GM19395 (cell line): ENCODE data around the gene SLC2A5.

ENCODE experiments used
- ATAC-seq: cut with Tn5 transposase; IDR thresholded peaks from one replicate; pipeline ENCODE4 v1.9.1; 2021; ENCODE audit warnings: mild to moderate bottlenecking, moderate library complexity; ENCODE audit not compliant: unreplicated experiment

Gene SLC2A5

DNA sequence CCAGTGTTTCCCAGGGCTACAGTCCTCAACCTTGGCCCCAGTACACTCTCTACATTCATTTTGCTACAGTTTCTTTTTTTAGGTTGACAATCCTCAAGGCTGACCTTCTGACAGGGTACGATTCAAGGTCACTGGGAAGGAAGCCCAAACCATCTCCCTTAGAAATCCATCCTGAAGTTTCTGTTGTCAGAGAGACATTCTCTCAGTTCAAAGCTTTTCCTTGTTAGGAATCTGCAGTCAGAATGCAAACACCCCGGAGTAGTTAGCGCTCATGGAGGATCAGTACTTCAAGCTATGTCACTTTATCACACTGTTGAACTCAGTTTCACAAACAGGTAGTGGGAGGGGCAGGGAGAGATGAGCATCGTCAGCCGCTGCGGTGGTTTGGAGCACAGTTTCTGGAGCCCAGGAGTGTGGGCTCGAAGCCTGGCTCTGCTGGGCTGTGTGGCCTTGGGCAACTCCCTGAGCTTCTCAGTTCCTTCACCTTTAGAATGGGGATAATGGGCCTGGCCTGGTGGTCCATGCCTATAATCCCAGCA, 4.2 kb downstream of the SLC2A5 start:
- no peak for ATAC-seq

DNA sequence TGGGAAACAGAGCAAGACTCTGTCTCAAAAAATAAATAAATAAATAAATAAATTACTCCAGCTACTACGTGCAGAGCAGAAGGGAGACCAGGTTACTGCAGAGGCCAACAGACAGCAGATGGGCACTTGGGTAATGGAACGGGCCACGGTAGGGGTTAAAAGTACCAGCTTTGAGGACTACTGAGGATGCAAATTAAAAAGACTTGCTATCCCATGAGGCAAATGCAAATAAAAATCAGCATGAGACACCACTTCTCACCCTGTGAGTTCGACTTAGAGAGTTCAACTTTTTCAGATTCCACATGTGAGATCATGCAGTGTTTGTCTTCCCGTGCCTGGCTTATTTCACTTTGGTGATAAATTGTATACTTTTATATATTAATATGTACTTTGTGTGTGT, 6.6 kb downstream of the SLC2A5 start:
- no peak for ATAC-seq

DNA sequence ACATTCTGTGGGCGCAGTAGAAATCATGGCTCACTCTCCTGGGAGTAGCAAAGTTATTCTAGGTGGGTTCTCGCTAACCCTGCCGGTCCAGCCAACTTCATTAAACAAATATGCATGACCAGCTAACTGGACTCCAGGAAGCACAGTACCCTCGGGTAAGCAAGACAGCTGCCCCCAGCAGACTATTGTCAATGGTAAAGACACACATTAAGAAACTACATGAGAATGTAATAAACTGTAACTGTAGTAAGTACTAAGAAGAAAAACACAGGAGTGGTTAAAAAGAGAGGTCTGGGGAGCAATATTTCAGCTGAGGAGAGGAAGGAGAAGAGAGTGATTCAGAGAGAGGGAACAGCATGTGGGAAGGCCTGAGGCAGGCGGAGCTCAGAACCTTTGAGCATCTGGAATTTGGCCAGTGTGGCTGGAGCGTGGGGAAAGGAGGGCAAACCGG, 7.4 kb downstream of the SLC2A5 start:
- no peak for ATAC-seq

DNA sequence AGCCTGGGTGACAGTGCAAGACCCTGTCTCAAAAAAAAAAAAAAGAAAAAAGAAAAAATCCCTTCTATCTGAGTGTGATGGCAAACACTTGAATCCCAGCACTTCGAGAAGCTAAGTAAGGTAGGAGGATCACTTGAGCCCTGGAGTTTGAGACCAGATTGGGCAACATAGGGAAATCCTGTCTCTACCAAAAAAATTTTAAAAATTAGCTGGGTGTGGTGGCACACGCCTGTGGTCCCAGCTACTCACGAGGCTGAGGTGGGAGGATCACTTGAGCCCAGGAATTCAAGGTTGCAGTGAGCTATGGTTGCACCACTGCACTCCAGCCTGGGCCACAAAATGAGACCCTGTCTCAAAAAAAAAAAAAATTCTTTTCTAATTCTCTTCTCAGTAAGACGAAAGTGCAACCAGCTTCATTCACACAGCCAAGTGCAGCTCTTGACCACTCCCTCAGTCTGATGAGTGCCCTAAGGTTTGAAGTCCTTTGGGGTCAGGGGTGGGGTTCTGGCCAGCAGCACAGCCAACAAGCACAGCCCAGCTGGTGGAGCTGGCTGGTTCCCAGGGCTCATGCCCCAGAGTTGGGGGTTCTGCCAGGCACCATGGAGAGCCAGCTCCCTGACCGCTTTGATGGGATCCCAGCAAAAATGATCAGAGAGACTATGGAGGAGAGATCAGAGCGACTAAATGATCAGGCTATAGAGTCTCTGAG, 8.0 kb downstream of the SLC2A5 start:
- no peak for ATAC-seq

DNA sequence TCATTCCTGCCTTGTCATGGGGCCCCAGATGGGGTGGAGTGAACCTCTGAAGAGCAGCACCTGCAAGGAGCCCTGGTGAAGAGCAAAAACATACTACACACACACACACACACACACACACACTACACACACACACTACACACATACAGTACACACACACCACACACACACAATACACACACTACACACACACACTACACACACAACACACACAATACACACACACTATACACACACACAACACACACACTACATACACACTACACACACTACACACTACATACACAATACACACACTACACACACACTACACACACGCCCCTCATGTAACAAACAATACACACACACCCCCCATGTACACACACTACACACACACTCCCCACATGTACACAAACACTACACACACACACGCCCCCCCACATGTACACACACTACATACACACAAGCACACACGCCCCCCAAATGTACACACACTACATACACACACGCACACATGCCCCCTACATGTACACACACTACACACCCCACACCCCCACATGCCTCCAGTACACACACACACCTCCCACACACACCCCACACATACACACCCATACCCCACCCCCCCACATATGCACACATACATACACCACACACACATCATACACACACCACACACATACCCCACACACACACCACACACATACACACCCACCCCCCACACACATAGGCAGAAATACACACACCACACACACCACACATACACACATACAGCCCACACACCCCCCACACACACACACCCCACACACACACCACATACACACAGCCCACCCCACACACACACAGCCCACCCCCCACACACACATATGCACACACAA, 9.3 kb downstream of the SLC2A5 start:
- no peak for ATAC-seq

DNA sequence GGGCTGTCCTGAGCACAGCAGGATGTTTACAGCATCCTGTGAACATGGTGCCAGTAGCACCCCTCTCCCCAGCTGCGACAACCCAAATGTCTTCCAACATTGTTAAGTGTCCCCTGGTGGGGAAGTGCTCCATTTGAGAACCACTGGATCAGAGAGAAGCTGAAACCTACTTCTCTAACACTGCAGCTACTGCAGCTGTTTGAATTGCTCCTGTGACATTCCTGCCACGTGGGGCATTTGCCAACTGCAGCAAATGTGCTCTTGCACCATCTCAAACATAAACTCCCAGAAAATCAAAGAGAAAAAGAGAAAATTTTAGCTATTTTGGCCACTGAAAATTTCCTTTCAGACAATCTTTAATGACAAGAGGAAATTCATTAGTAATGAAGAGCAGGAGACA, 11.0 kb downstream of the SLC2A5 start:
- no peak for ATAC-seq

DNA sequence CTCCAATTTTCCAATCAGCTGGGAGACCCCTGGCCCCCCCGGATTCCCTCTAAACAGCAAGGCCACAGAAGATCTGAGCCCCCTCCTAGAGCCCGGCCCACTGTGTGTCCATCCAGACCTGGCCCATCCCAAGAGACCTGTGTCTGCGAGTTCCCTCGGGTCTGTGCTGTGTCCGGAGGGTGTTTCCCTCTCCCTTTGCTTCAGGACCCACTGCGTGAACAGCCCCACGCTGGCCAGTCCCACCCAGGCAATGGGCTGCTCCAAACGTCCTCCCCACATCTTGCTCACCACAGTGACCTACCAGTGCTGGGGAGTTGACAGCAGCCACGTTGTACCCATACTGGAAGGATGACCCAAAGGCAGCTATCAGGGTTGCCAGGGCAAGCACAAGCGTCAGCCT, 11.6 kb downstream of the SLC2A5 start:
- ATAC-seq, result no peak

DNA sequence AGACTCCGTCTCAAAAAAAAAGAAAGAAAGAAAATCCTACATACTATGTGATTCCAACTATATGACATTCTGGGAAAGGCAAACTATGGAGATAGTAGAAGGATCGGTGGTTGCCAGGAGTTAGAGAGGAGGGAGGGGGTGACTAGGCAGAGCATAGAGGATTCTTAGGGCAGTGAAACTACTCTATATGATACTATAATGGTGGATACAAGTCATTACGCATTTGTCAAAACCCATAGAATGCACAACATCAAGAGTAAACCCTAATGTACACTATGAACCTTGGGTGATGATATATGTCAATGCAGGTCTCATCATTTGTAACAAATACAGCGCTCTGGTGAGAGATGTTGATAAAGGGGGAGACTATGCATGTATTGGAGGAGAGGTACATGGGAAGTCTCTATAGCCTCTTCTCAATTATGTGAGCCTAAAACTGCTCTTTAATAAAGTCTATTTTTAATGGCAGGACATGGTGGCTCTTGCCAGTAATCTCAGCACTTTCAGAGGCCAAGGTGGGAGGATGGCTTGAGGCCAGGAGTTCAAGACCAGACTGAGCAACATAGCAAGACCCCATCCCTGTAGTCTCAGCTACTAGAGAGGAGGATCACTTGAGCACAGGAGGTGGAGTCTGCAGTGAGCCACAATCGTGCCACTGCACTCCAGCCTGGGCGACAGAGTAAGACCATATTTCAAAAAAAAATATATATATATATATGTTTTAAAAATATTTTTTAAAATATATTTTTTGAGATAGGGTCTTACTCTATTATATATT, 17.0 kb downstream of the SLC2A5 start:
- ATAC-seq, result no peak

DNA sequence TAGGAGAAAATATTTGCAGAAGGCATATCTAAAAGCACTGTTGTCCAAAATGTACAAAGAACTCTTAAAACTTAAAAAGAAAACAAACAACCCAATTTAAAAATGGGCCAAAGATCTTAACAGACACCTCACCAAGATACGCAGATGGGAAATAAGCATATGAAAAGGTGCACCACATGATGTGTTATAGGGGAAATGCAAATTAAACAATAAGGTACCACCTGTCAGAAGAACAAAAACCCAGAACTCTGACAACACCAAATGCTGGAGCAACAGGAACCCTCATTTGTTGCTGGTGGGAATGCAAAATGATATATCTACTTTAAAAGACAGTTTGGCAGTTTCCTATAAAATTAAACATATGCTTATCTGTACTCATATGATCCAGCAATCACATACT, 18.1 kb downstream of the SLC2A5 start:
- no peak for ATAC-seq

DNA sequence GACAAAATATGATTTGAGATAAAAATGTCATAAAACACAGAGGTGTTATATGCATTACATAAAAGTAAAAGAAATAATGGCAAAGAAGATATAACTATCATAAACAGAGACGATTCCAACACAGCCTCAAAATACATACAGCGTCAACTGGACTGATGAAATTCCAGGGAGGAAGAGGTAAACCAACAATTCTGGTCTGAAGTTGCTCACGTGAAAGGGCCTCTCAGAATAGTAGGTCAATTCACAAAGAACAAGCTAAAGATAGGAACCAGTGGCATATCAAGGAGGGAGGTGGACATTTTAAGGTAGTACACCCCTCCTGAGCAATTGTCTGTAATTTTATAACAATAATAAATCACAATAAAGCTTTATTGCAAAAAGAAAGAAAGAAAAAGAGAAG, 18.6 kb downstream of the SLC2A5 start:
- ATAC-seq, result no peak

DNA sequence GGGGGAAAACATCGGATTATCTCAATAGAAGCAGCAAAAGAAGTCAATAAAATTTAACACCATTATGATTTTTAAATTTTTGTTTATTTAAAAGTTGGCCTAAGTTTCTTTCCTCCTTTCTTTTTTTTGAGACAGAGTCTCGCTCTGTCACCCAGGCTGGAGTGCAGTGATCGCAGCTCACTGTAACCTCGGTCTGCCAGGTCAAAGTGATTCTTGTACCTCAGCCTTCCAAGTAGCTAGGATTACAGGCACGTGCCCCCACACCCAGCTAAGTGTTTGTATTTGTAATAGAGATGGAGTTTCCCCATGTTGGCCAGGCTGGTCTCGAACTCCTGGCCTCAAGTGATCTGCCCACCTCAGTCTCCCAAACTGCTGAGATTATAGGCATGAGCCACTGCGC, 20.9 kb downstream of the SLC2A5 start:
- no peak for ATAC-seq

DNA sequence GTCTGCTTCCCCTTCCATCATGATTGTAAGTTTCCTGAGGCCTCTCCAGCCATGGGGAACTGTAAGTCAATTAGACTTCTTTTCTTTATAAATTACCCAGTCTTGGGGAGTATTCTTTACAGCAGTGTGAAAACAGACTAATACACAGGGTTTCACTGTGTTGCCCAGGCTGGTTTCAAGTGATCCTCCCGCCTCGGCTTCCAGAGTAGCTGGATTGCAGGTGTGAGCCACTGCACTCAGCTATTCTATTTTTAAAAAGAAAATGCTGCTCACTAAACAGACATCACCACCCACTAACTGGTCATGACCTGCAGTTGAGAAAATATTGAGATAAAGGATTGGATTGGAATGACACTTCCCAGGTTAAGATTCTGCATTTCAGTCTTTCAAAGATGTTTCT, 22.4 kb downstream of the SLC2A5 start:
- no peak for ATAC-seq

DNA sequence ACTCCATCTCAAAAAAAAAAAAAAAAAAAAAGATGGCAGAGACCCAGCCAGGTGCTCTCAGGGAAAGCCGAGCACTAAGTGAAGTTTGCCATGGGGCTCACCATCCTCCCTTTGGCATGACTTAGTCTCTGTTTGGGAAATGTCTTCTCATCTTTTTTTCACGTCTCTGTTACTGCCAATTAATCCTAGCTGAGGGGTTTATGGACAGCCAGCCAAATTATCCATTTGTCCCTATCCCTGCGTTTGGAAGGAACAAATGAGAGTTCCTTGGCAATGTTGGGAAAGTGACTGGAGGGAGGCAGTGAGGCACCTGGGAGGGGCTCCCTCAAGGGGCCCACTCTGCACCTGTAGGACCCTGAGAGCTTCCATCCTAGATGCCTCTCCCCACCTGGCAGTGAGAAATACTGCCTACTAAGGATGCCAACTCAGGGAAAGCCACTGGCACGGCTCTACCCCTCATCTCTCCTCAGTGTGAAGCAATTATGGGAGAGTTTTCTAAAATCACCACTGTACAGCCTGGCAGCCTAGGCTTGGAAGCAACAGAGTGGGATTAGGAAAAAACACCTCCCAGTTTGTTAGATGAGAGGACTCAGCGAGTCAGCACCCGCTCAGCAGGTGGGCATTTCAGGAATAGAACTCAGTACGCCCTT, 23.4 kb downstream of the SLC2A5 start:
- no peak for ATAC-seq

DNA sequence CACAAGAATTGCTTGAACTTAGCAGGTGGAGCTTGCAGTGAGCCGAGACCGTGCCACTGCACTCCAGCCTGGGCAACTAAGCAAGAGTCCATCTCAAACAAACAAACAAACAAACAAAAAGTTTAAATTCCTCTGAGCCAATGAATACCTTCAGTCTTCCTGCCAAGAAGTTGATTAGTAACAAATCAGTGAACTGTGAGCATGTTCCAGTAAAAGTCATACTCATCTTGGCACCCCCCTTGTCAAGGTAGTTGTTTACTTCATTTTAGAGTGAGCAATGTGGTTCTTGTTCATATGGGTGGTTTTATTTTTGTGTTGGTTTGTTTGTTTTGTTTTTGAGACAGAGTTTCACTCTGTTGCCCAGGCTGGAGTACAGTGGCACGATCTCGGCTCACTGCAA, 25.2 kb downstream of the SLC2A5 start:
- ATAC-seq, result no peak

DNA sequence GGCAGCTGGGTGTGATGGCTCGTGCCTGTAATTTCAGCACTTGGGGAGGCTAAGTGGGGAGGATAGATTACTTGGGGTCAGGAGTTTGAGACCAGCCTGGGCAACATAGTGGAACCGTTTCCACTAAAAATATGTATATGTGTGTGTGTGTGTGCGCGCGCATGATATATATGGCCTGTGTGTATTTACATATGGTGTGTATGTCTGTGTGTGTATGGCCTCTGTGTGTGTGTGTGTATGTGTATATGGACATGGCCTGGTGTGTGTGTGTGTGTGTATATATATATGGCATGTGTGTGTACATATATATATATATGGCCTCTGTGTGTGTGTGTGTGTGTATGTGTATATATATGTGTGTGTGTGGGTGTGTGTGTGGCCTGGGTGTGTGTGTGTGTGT, 27.2 kb downstream of the SLC2A5 start:
- no peak for ATAC-seq

DNA sequence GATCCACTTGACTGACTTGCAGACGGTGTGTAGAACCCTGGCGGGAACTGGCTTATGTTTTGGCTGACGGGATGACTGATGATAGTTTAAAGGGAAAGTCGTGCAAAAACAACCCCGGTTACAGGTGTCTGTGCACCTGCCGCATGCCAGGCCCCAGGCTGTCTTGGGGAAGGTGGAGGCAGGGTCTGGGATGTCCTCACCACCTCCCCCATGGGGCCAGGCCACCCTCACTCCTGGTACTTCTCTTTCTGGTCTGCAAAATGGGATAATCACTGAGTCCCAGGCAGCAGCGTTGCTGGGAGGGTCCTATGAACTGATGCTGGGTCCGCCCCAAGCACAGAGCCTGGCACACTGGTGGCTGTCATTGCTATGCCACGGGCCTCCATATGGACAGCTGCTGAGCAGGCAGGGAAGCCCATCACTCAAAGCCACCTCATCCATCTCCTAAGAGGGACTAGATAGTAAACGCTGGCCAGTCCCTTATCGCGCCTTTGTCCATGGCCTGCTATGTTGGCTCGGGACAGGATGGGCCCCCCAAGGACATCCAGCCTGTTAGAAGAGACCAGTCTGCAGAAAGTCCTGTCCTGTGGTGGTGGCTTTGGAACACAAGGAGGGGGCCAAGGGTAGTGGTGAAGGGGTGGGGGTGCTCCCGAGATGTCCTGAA, 28.2 kb downstream of the SLC2A5 start:
- ATAC-seq, result no peak

DNA sequence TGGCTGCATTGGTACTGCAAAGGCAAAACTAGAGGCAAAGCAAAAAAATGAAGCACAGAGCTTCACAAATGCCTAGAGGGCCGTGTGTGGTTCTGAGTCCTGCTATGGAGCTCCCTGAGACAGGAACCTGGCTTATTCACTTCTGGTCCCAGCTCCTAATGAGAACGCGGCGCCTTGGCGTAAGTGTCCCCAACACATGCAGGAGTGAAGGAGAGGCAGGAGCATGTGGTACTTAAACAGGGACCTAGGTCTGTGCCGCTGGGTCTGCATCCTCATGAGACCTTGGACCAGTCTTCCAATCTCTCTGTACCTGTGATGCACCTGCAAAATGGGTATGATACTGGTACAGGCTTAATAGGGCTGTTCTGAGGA, 28.8 kb downstream of the SLC2A5 start:
- ATAC-seq, result no peak

DNA sequence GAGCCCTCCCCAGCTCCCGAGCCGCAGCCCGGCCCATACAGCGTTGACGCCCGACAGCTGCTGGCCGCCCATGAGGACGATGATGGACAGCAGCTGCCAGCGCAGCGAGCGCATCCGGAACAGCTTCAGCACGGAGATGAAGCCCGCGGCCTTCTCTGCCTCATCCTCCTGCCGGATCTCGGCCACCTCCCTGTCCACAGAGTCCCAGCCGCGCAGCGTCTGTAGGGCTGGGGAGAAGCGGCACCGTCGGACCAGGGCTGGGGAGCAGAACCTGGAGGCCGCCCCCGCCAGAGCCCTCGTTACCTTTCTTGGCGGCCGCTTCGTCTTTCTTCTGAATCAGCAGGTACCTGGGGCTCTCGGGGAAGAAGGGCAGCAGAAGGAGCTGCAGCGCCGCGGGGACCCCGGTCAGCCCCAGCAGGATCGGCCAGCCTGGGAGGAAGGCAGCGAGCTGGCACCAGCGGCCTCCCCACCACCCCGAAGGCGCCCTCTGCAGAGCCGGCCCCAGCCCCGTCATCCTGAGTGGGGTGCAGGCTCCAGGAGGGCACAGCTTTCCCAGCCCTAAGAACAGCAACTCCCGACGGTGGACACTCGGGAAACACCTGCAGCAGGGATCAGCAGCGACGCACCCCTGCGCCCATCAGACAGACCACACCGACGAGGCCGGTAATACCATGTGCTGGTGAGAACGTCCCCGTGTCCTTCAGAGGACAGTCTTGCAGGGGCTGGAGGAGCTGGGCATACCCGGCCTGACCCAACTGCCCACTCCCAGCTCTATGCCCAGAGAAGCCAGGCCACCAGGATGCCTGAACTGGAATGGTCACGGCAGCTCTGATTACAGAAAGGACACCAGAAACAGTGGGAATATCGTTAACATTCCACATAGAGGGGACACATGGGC, 29.4 kb downstream of the SLC2A5 start:
- ATAC-seq, result no peak
